ENCODE results near the gene ARCN1. TPM values are rescaled to one million over a fixed set of nuclear protein-coding genes. Genes with fewer than 3 reads are reported as not detected.
"Not testable (repeated sequence)": the region's sequence is repeated elsewhere in the genome, so short reads cannot be mapped to it uniquely, and the experiment has no call there.

Gene ARCN1
- total RNA-seq, 2 donors from 2014 or later: 103 to 111 TPM

- peak in 1 of 2 donors; percentile 57 for TF ChIP-seq CTCF (IDR thresholded peaks at IDR 0.05)
- not testable (repeated sequence) for H3K27ac ChIP-seq; DNase-seq (ENCODE audit: low spot score); H3K9me3 ChIP-seq; H3K27me3 ChIP-seq; H3K4me3 ChIP-seq
- H3K4me1 ChIP-seq: peaks cover 0 to 22% of the 10 kb centered on the region in 2 donors
- peaks cover 94% of the 10 kb centered on the region for H3K36me3 ChIP-seq
Measured at GRCh38 chr11:118594984-118595383, 22.8 kb downstream of the ARCN1 start.

- no peaks in the 10 kb centered on the region for H3K27me3 ChIP-seq
- no peak overlapping the region for H3K27ac ChIP-seq
- peaks cover 95% of the 10 kb centered on the region for H3K36me3 ChIP-seq
- no peak overlapping the region for H3K4me3 ChIP-seq
- peaks cover 0 to 31% of the 10 kb centered on the region in 2 donors for H3K4me1 ChIP-seq
- no peak for TF ChIP-seq CTCF (IDR thresholded peaks at IDR 0.05)
- DNase-seq (ENCODE audit: low spot score): no peak
- H3K9me3 ChIP-seq: no peaks in the 10 kb centered on the region
Measured at GRCh38 chr11:118596224-118597146, 24.3 kb downstream of the ARCN1 start.

- H3K27ac ChIP-seq: no peak overlapping the region
- DNase-seq (ENCODE audit: low spot score): no peak
- peaks cover 0 to 34% of the 10 kb centered on the region in 2 donors for H3K4me1 ChIP-seq
- no peaks in the 10 kb centered on the region for H3K27me3 ChIP-seq
- H3K36me3 ChIP-seq: peaks cover 94% of the 10 kb centered on the region
- H3K4me3 ChIP-seq: no peak overlapping the region
- TF ChIP-seq CTCF (IDR thresholded peaks at IDR 0.05): no peak
- no peaks in the 10 kb centered on the region for H3K9me3 ChIP-seq
Measured at GRCh38 chr11:118597556-118597955, 25.3 kb downstream of the ARCN1 start.

- no peaks in the 10 kb centered on the region for H3K9me3 ChIP-seq
- H3K4me1 ChIP-seq: peaks cover 0 to 55% of the 10 kb centered on the region in 2 donors
- H3K27me3 ChIP-seq: no peaks in the 10 kb centered on the region
- DNase-seq (ENCODE audit: low spot score): no peak
- no peak overlapping the region for H3K4me3 ChIP-seq
- H3K27ac ChIP-seq: peak overlapping the region; percentile 39 to 78
- H3K36me3 ChIP-seq: peaks cover 49% of the 10 kb centered on the region
- TF ChIP-seq CTCF (IDR thresholded peaks at IDR 0.05): no peak
Measured at GRCh38 chr11:118602331-118602730, 30.1 kb downstream of the ARCN1 start.

GRCh38 chr11:118603709-118604108 is 31.5 kb downstream of the ARCN1 start:
- H3K9me3 ChIP-seq; DNase-seq (ENCODE audit: low spot score); H3K4me3 ChIP-seq; H3K27me3 ChIP-seq: not testable (repeated sequence)
- Histone ChIP-seq H3K36me3 (peaks cover 35% of the 10 kb centered on the region), H3K27ac (peak overlapping the region; percentile 78 to 90), H3K4me1 (peaks cover 0 to 59% of the 10 kb centered on the region in 2 donors)

- no peaks in the 10 kb centered on the region for H3K27me3 ChIP-seq
- no peak for TF ChIP-seq CTCF (IDR thresholded peaks at IDR 0.05)
Measured at GRCh38 chr11:118604566-118604965, 32.4 kb downstream of the ARCN1 start.

More at GRCh38 chr11:118604566-118604965, 32.4 kb downstream of the ARCN1 start:
- H3K9me3 ChIP-seq: no peaks in the 10 kb centered on the region
- H3K4me3 ChIP-seq: no peak overlapping the region
- H3K4me1 ChIP-seq: peaks cover 0 to 67% of the 10 kb centered on the region in 2 donors
- peaks cover 27% of the 10 kb centered on the region for H3K36me3 ChIP-seq
- peak overlapping the region; percentile 78 to 90 for H3K27ac ChIP-seq
- no peak for DNase-seq (ENCODE audit: low spot score)

All from right atrium auricular region (tissue), 2 donors.